ENCODE results near the gene GATAD2A.

DNA sequence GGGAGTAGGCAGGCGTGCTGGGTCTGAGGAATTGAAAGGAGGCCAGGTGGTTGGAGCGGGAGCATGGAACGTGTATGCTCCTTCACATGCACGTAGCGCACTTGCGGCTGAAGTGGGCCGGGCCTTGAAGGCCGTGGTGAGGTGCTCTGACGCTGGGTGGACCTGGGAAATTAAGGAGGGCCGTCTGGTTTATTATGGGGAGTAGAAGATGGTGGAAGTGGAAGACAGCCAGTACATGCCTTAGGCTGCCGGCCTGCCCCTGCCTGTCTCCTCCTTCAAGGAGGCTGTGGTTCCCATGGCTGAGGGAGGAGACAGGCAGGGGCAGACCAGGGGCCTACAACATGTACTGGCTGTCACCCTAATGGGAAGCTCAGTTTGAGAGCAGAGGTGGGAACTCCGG is 23.9 kb downstream of the GATAD2A start:
- TF ChIP-seq, protein P1, sequence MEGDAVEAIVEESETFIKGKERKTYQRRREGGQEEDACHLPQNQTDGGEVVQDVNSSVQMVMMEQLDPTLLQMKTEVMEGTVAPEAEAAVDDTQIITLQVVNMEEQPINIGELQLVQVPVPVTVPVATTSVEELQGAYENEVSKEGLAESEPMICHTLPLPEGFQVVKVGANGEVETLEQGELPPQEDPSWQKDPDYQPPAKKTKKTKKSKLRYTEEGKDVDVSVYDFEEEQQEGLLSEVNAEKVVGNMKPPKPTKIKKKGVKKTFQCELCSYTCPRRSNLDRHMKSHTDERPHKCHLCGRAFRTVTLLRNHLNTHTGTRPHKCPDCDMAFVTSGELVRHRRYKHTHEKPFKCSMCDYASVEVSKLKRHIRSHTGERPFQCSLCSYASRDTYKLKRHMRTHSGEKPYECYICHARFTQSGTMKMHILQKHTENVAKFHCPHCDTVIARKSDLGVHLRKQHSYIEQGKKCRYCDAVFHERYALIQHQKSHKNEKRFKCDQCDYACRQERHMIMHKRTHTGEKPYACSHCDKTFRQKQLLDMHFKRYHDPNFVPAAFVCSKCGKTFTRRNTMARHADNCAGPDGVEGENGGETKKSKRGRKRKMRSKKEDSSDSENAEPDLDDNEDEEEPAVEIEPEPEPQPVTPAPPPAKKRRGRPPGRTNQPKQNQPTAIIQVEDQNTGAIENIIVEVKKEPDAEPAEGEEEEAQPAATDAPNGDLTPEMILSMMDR (IDR thresholded peaks at IDR 0.05) = no peak
- TF ChIP-seq POLR2A (IDR thresholded peaks at IDR 0.05) = no peak

Measured in sigmoid colon (tissue), 3 donors.